Type B pancreatic cell (in vitro differentiated cells): ENCODE data around the gene TMEM40. TPM values are rescaled to one million over a fixed set of nuclear protein-coding genes. Genes with fewer than 3 reads are reported as not detected.

Source experiments
- DNase-seq: peaks from one replicate; pipeline ENCODE4 v3.0.0; 2021; ENCODE audit warnings: mixed read lengths; ENCODE audit not compliant: unreplicated experiment; ENCODE audit errors: extremely low spot score
- H3K27ac Mint-ChIP-seq: 2 replicates; pipeline ENCODE4 v1.8.0; 2021; ENCODE audit warnings: mild to moderate bottlenecking, mixed read lengths
- H3K27me3 Mint-ChIP-seq: 2 replicates; pipeline ENCODE4 v1.8.0; 2021; ENCODE audit warnings: mixed read lengths
- H3K36me3 Mint-ChIP-seq: 2 replicates; pipeline ENCODE4 v1.8.0; 2021; ENCODE audit warnings: mixed read lengths
- H3K4me1 Mint-ChIP-seq: one replicate; pipeline ENCODE4 v1.8.0; 2021; ENCODE audit warnings: mixed read lengths; ENCODE audit not compliant: unreplicated experiment
- H3K4me3 Mint-ChIP-seq: 2 replicates; pipeline ENCODE4 v1.8.0; 2021; ENCODE audit warnings: mild to moderate bottlenecking, mixed read lengths
- H3K9me3 Mint-ChIP-seq: 2 replicates; pipeline ENCODE4 v1.8.0; 2021; ENCODE audit warnings: mixed read lengths
- CTCF ChIP-seq: fragments of 200-600 bp; sonication (generic); conservative IDR thresholded peaks from 2 replicates; pipeline ENCODE4 v1.5.0; 2021; ENCODE audit warnings: antibody characterized with exemption, mild to moderate bottlenecking
- total RNA-seq: library from RNA; stranded (reverse); gene quantifications from 2 replicates; pipeline ENCODE4 v1.2.1, GENCODE V29; 2021; ENCODE audit warnings: low replicate concordance

TMEM40 gene
- total RNA-seq, 1 donor from 2014 or later: 16.3 TPM

DNA sequence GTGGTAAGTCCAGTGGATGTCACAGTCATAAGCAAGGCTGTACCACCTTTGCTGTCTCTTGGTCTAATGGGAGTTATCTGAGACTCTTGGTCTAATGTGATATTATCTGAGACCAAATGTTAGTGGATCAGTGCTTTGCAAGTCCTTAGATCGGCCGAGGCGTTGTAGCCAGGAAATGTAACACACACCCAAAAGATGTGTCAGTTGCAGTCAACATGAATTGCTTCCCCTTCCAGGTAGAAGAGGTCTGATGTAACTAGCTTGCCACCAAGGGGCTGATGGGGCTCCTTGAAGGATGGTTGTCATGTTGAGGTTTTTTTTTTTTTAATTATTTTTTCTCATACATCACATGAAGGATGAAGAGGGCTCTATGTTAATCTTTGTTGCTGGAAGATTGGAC is 49.7 kb downstream of the TMEM40 start:
- no peak for DNase-seq
- H3K9me3 Mint-ChIP-seq: no peaks in the 10 kb centered on the region
- no peaks in the 10 kb centered on the region for H3K4me1 Mint-ChIP-seq
- H3K27ac Mint-ChIP-seq: no peak overlapping the region
- H3K27me3 Mint-ChIP-seq: no peaks in the 10 kb centered on the region
- TF ChIP-seq CTCF: no peak
- H3K36me3 Mint-ChIP-seq: no peaks in the 10 kb centered on the region
- no peak overlapping the region for H3K4me3 Mint-ChIP-seq

GRCh38 chr3:12708584-12709192 is 50.4 kb downstream of the TMEM40 start:
- Mint-ChIP-seq H3K4me3 (no peak overlapping the region), H3K4me1 (no peaks in the 10 kb centered on the region), H3K9me3 (no peaks in the 10 kb centered on the region), H3K36me3 (no peaks in the 10 kb centered on the region), H3K27ac (no peak overlapping the region), H3K27me3 (no peaks in the 10 kb centered on the region)
- no peak for TF ChIP-seq CTCF
- DNase-seq: no peak

DNA sequence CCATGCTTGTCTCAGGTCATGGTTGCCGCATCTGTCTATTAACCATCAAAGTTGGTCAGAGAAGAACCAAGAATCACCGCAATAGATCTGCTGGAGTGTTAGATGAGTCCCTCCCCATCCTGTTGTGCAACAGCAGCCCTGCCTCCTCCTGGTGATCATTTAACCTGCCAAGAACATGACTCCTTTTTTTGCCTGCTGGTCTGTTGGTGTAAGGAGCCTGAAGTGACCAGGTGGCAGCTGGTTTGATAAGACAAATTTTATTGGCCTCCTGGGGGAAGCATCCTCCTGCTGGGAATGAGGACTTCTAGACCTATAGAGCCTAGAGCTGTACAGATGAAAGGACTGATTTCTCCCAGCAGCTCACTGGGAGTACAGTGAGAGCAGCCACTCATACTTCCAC is 51.6 kb downstream of the TMEM40 start:
- no peak for TF ChIP-seq CTCF

GRCh38 chr3:12706504-12707253 is 52.4 kb downstream of the TMEM40 start:
- Mint-ChIP-seq H3K27ac (no peak overlapping the region), H3K36me3 (no peaks in the 10 kb centered on the region), H3K27me3 (no peaks in the 10 kb centered on the region), H3K4me3 (no peak overlapping the region), H3K4me1 (no peaks in the 10 kb centered on the region), H3K9me3 (no peaks in the 10 kb centered on the region)
- DNase-seq: peak; percentile 68
- TF ChIP-seq CTCF: peak; percentile 73

More for the DNA sequence above, 51.6 kb downstream of the TMEM40 start:
- H3K36me3 Mint-ChIP-seq: no peaks in the 10 kb centered on the region
- no peak overlapping the region for H3K27ac Mint-ChIP-seq
- no peaks in the 10 kb centered on the region for H3K9me3 Mint-ChIP-seq
- no peaks in the 10 kb centered on the region for H3K27me3 Mint-ChIP-seq
- no peaks in the 10 kb centered on the region for H3K4me1 Mint-ChIP-seq
- no peak overlapping the region for H3K4me3 Mint-ChIP-seq
- DNase-seq: no peak

DNA sequence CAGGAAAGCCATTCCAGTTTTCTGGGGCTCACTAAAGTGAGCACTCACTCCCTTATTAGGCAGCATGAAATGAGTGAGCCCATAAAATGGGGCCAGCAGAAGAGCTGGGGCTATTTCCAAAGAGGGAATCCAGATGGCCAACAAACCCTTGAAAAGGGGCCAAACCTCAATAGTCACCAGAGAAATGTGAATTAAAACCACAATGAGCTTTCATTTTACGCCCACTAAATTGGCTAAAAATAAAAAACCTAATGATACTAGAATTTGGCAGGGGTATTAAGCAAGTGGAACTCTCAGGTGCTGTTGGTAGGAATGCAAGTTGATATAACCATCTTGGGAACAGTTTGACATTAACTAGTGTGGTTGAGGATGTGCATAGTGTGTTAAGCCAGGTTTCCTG is 53.1 kb downstream of the TMEM40 start:
- no peaks in the 10 kb centered on the region for H3K9me3 Mint-ChIP-seq
- peaks cover 1% of the 10 kb centered on the region for H3K4me1 Mint-ChIP-seq
- no peak for DNase-seq
- H3K36me3 Mint-ChIP-seq: no peaks in the 10 kb centered on the region
- TF ChIP-seq CTCF: no peak
- no peak overlapping the region for H3K27ac Mint-ChIP-seq
- no peak overlapping the region for H3K4me3 Mint-ChIP-seq
- H3K27me3 Mint-ChIP-seq: no peaks in the 10 kb centered on the region
